GM19328 (cell line): ENCODE data around the gene SULT1A1.

Source experiments
- ATAC-seq: cut with Tn5 transposase; IDR thresholded peaks from one replicate; pipeline ENCODE4 v1.9.1; 2021; ENCODE audit warnings: mild to moderate bottlenecking, moderate library complexity; ENCODE audit not compliant: unreplicated experiment

SULT1A1 gene

DNA sequence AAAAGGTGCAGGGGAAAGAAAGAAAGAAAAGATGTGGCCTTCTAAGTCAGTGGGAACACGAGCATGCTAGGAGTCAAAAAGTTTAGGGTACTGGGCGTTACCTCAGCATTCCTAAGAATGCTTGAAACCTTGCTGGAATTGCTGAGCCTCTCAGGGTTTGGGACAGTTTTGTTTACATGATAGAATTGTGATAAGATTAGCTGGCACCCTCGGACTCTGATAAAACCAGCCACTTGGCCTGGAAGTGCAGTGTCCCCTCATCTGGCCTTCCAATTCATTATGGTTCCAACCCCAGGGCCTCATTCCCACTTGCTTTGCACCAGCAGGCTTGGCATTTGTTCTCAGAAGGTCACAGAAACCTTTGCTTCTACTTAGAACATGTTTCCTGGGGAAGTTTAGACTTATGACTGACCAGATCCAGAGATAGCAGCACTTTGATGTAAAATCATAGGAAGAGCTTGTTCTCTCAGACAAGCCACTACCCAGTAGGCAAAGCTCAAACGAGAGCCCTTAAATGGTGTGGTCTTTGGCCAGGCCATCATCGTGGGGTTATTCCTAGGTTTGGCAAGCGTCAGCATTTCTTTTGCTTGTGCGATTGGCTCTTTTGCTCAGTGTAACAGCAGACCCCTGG lies 48.2 kb downstream of the SULT1A1 start:
- no peak for ATAC-seq

DNA sequence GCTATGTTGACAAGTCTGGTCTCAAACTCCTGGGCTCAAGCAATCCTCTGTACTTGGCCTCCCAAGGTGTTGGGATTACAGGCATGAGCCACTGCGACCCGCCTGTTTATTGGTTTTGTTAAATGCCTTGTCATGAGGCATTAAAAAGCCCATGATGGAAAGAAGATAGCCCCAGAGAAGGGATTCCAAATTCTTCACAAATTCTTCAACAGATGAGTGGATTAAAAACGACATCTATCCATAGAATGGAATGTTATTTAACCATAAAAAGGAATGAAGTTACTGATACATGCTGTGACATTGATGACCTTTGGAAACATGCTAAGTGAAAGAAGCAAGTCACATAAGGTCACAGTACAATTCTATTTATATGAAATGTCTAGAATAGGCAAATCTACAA lies 51.4 kb downstream of the SULT1A1 start:
- no peak for ATAC-seq

DNA sequence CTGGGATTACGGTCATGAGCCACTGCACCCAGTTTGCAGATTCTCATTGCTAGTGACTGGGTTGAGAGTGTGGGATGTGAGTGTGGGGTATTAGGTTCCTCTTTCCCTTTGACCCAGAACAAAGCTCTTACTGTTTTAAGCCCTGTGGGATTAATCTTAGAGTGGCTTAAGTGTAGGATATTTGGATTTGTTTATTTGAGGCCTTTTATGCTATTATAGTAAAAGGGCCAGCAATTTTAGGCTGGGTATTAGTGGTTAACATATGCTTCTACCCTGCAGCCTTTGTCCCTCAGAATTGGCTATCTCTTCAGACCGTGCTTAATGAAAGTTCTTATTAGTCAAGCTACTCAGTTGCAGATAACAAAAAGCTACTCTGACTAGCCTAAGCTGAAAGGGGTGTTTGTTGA lies 52.9 kb downstream of the SULT1A1 start:
- ATAC-seq = no peak

DNA sequence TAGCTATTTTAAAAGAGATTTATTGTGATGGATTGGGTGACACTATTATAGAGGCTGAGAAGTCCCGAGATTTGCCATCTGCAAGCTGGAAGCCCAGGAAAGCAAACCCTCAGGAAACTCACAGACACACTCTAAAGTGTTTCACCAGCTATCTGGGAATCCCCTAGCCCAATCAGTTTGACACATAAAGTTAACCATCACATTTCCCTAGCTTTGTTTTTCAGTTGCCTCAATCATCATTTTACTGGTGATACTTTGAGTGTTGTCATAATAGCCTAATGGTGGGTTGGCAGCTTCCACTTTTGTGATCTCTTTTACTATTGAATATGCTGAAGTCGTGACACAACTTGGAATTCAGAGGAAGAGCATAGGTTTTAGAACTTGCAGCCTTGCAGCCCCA lies 54.3 kb downstream of the SULT1A1 start:
- ATAC-seq = no peak
